GM23338 (cell line): Measurements from ENCODE around the gene PHETA2. TPM values are rescaled to one million over a fixed set of nuclear protein-coding genes. Genes with fewer than 3 reads are reported as not detected.

Source experiments
- ATAC-seq: fragments of 200-7000 bp; cut with Tn5 transposase; 3 replicates; pipeline ENCODE4 v1.9.1; 2020
- DNase-seq: peaks from one replicate; pipeline ENCODE4 v3.0.0-alpha.2; 2015; ENCODE audit warnings: low spot score
- H2AFZ ChIP-seq: fragments of 200-600 bp; sonication (generic); 2 replicates; pipeline ENCODE4 v1.8.0; 2016; ENCODE audit warnings: antibody characterized with exemption, mild to moderate bottlenecking, moderate library complexity
- H3F3A ChIP-seq: fragments of 200-600 bp; sonication (generic); replicated peaks from 2 replicates; pipeline ENCODE4 v1.8.0; 2017; ENCODE audit warnings: antibody characterized with exemption, mixed run types, low read depth
- H3K27ac ChIP-seq: fragments of 200-600 bp; sonication (generic); 2 replicates; pipeline ENCODE4 v1.6.1; 2016; ENCODE audit warnings: low read depth
- H3K27me3 ChIP-seq: fragments of 200-600 bp; sonication (generic); 2 replicates; pipeline ENCODE4 v1.8.0; 2016; ENCODE audit warnings: mild to moderate bottlenecking, mixed run types, moderate library complexity; ENCODE audit not compliant: insufficient read depth
- H3K36me3 ChIP-seq: fragments of 200-600 bp; sonication (generic); 2 replicates; pipeline ENCODE4 v1.8.0; 2016; ENCODE audit warnings: mild to moderate bottlenecking; ENCODE audit not compliant: insufficient read depth
- H3K4me1 ChIP-seq: fragments of 200-600 bp; sonication (generic); 2 replicates; pipeline ENCODE4 v1.8.0; 2016; ENCODE audit warnings: mild to moderate bottlenecking, moderate library complexity; ENCODE audit not compliant: insufficient read depth
- H3K4me2 ChIP-seq: fragments of 200-600 bp; sonication (generic); 2 replicates; pipeline ENCODE4 v1.7.1; 2017; ENCODE audit warnings: mixed run types
- H3K4me3 ChIP-seq: fragments of 200-600 bp; sonication (generic); 2 replicates; pipeline ENCODE4 v1.6.1; 2016; ENCODE audit warnings: mixed run types
- H3K79me2 ChIP-seq: fragments of 200-600 bp; sonication (generic); replicated peaks from 2 replicates; pipeline ENCODE4 v1.8.0; 2017; ENCODE audit warnings: mild to moderate bottlenecking; ENCODE audit not compliant: insufficient read depth
- H3K9me2 ChIP-seq: fragments of 200-600 bp; sonication (generic); 2 replicates; pipeline ENCODE4 v1.8.0; 2017; ENCODE audit not compliant: insufficient read depth
- H4K20me1 ChIP-seq: fragments of 200-600 bp; sonication (generic); replicated peaks from 2 replicates; pipeline ENCODE4 v1.8.0; 2017; ENCODE audit warnings: mild to moderate bottlenecking; ENCODE audit not compliant: insufficient read depth
- H3K27ac Mint-ChIP-seq: 2 replicates; pipeline ENCODE4 v1.8.0; 2020; ENCODE audit warnings: inconsistent platforms, mild to moderate bottlenecking, moderate library complexity, mixed read lengths
- H3K27me3 Mint-ChIP-seq: 3 replicates; pipeline ENCODE4 v1.8.0; 2022; ENCODE audit warnings: low read depth, mild to moderate bottlenecking, moderate library complexity, mixed read lengths, inconsistent platforms; ENCODE audit not compliant: insufficient read depth, poor library complexity
- H3K36me3 Mint-ChIP-seq: 3 replicates; pipeline ENCODE4 v1.8.0; 2021; ENCODE audit warnings: low read depth, mild to moderate bottlenecking, inconsistent platforms, moderate library complexity, mixed read lengths
- H3K4me1 Mint-ChIP-seq: 3 replicates; pipeline ENCODE4 v1.8.0; 2020; ENCODE audit warnings: mild to moderate bottlenecking, inconsistent platforms, mixed read lengths
- H3K4me3 Mint-ChIP-seq: 3 replicates; pipeline ENCODE4 v1.8.0; 2021; ENCODE audit warnings: moderate library complexity, mild to moderate bottlenecking, inconsistent platforms, mixed read lengths
- H3K9me3 Mint-ChIP-seq: 3 replicates; pipeline ENCODE4 v1.8.0; 2020; ENCODE audit warnings: moderate library complexity, mild to moderate bottlenecking, inconsistent platforms, mixed read lengths
- CTCF ChIP-seq, 2 experiments: fragments of 200-600 bp in 1 of 2; sonication (generic) in 1 of 2; conservative IDR thresholded peaks; 2 replicates each; pipeline versions ENCODE4 v1.5.1 to v1.6.1; 2016 to 2017; ENCODE audit warnings: antibody characterized with exemption in 2 of 2, low read depth in 2 of 2, mild to moderate bottlenecking in 2 of 2, moderate library complexity in 1 of 2
- ETS1 ChIP-seq: IDR thresholded peaks from 2 replicates; pipeline ENCODE4 v1.6.1; 2016; ENCODE audit warnings: antibody characterized with exemption
- EZH2 ChIP-seq: fragments of 200-600 bp; sonication (generic); IDR thresholded peaks from one replicate; pipeline ENCODE4 v1.8.0; 2017; ENCODE audit warnings: antibody characterized with exemption, mild to moderate bottlenecking, low read depth; ENCODE audit not compliant: unreplicated experiment
- JUNB ChIP-seq: IDR thresholded peaks from one replicate; pipeline ENCODE4 v1.6.1; 2016; ENCODE audit warnings: antibody characterized with exemption; ENCODE audit not compliant: unreplicated experiment
- NANOG ChIP-seq: IDR thresholded peaks from 2 replicates; pipeline ENCODE4 v1.6.1; 2016; ENCODE audit warnings: antibody characterized with exemption, borderline replicate concordance
- POLR2AphosphoS5 ChIP-seq: IDR thresholded peaks from 2 replicates; pipeline ENCODE4 v1.6.1; 2016; ENCODE audit warnings: antibody characterized with exemption, low read depth
- REST ChIP-seq: IDR thresholded peaks from one replicate; pipeline ENCODE4 v1.6.1; 2018; ENCODE audit warnings: antibody characterized with exemption; ENCODE audit not compliant: unreplicated experiment
- STAT1 ChIP-seq: IDR thresholded peaks from one replicate; pipeline ENCODE4 v1.6.1; 2016; ENCODE audit warnings: antibody characterized with exemption; ENCODE audit not compliant: unreplicated experiment
- ZNF114 ChIP-seq: fragments of 250-450 bp; sonication (Bioruptor Pico); IDR thresholded peaks from 2 replicates; pipeline ENCODE4 v1.5.0; 2020; ENCODE audit warnings: mild to moderate bottlenecking, moderate library complexity
- ZNF331 ChIP-seq: fragments of 250-450 bp; sonication (Bioruptor Pico); IDR thresholded peaks from 2 replicates; pipeline ENCODE4 v1.5.0; 2020; ENCODE audit warnings: low read depth, mild to moderate bottlenecking, moderate library complexity
- polyA plus RNA-seq: library from polyadenylated mRNA; unstranded; fragments of >200 nt; fragmentation: Nextera tagmentation; extraction: Ambion mirVana; gene quantifications from 2 replicates; pipeline ENCODE4 v1.2.1, GENCODE V29; 2016
- total RNA-seq: library from RNA; depleted of rRNA; stranded (reverse); fragments of >200 nt; shearing (Covaris generic); gene quantifications from 2 replicates; pipeline ENCODE4 v1.2.3, GENCODE V29; 2014

The PHETA2 gene
- total and polyA plus RNA-seq, 2 experiments from 2014 or later = 4.5 to 7.6 TPM

- TF ChIP-seq REST = no peak
Measured at GRCh38 chr22:42052765-42053164, 21.3 kb upstream of the PHETA2 start (continued).

GRCh38 chr22:42056757-42057511 is 17.1 kb upstream of the PHETA2 start:
- Histone ChIP-seq H3K27ac (no peak overlapping the region), H3K4me3 (no peak overlapping the region), H3K79me2 (no peaks in the 10 kb centered on the region), H3K36me3 (0 out of 2 replicates have a peak, but pooled peaks cover 2% of the 10 kb centered on the region), H3F3A (no peaks in the 10 kb centered on the region), H2AFZ (no peak overlapping the region), H3K9me2 (0 out of 2 replicates have a peak, but pooled peaks cover 5% of the 10 kb centered on the region), H3K27me3 (no peaks in the 10 kb centered on the region), H3K4me2 (no peak overlapping the region), H4K20me1 (no peaks in the 10 kb centered on the region), H3K4me1 (no peaks in the 10 kb centered on the region)
- Mint-ChIP-seq H3K36me3 (peaks cover 42% of the 10 kb centered on the region), H3K27me3 (no peaks in the 10 kb centered on the region), H3K9me3 (peaks cover 23% of the 10 kb centered on the region), H3K4me1 (no peaks in the 10 kb centered on the region), H3K4me3 (no peak overlapping the region), H3K27ac (no peak overlapping the region)
- no peak for TF ChIP-seq NANOG
- TF ChIP-seq ETS1 = no peak
- TF ChIP-seq STAT1 = no peak
- no peak for TF ChIP-seq POLR2AphosphoS5
- DNase-seq (no peak), ATAC-seq (no peak)

GRCh38 chr22:42060489-42060888 is 13.6 kb upstream of the PHETA2 start:
- ATAC-seq (no peak), DNase-seq (no peak)
- peaks cover 3% of the 10 kb centered on the region; the same call in 1 of the 2 replicates for H3K36me3 ChIP-seq
- Mint-ChIP-seq H3K4me1 (peaks cover 7% of the 10 kb centered on the region), H3K27ac (no peak overlapping the region), H3K36me3 (peaks cover 69% of the 10 kb centered on the region), H3K9me3 (peaks cover 26% of the 10 kb centered on the region), H3K27me3 (peaks cover 5% of the 10 kb centered on the region), H3K4me3 (no peak overlapping the region)
- no peaks in the 10 kb centered on the region for H3F3A ChIP-seq
- no peak overlapping the region for H3K4me3 ChIP-seq
- no peak overlapping the region for H3K27ac ChIP-seq
- no peaks in the 10 kb centered on the region for H3K79me2 ChIP-seq
- no peaks in the 10 kb centered on the region for H4K20me1 ChIP-seq
- no peak overlapping the region for H3K4me2 ChIP-seq
- H2AFZ ChIP-seq = no peak overlapping the region
- H3K4me1 ChIP-seq = peaks cover 6% of the 10 kb centered on the region; the same call in 1 of the 2 replicates
- no peaks in the 10 kb centered on the region for H3K27me3 ChIP-seq
- H3K9me2 ChIP-seq = peaks cover 5% of the 10 kb centered on the region; the same call in 1 of the 2 replicates
- TF ChIP-seq EZH2 (no peak), NANOG (no peak), ZNF114 (CRISPR knock-in tag) (no peak), ZNF331 (no peak), STAT1 (no peak), CTCF (conservative IDR thresholded peaks at IDR 0.05; ENCODE audit: low read depth in 2 of 2) (no peak), JUNB (no peak), POLR2AphosphoS5 (no peak)
